Neural progenitor cell (in vitro differentiated cells): Measurements from ENCODE around the gene ICE1. TPM values are rescaled to one million over a fixed set of nuclear protein-coding genes. Genes with fewer than 3 reads are reported as not detected.

Experiments used
- DNase-seq: peaks from one replicate; pipeline ENCODE4 v3.0.0-alpha.2; 2016; ENCODE audit warnings: low spot score
- H2AFZ ChIP-seq: fragments of 200-600 bp; sonication (generic); replicated peaks from 2 replicates; pipeline ENCODE4 v1.6.1; 2016; ENCODE audit warnings: antibody characterized with exemption
- H3F3A ChIP-seq: fragments of 200-600 bp; sonication (generic); 2 replicates; pipeline ENCODE4 v1.6.1; 2016; ENCODE audit warnings: antibody characterized with exemption, low read depth
- H3K27ac ChIP-seq: fragments of 200-600 bp; sonication (generic); 2 replicates; pipeline ENCODE4 v1.5.1; 2016; ENCODE audit warnings: mild to moderate bottlenecking
- H3K27me3 ChIP-seq: fragments of 200-600 bp; sonication (generic); 2 replicates; pipeline ENCODE4 v1.6.1; 2016; ENCODE audit warnings: mild to moderate bottlenecking, moderate library complexity
- H3K36me3 ChIP-seq: fragments of 200-600 bp; sonication (generic); 2 replicates; pipeline ENCODE4 v1.5.1; 2016
- H3K4me1 ChIP-seq: fragments of 200-600 bp; sonication (generic); 2 replicates; pipeline ENCODE4 v1.6.1; 2016; ENCODE audit warnings: mixed run types
- H3K4me2 ChIP-seq: fragments of 200-600 bp; sonication (generic); 2 replicates; pipeline ENCODE4 v1.6.1; 2016
- H3K4me3 ChIP-seq: fragments of 200-600 bp; sonication (generic); 2 replicates; pipeline ENCODE4 v1.5.1; 2016
- H3K79me2 ChIP-seq: fragments of 200-600 bp; sonication (generic); 2 replicates; pipeline ENCODE4 v1.6.1; 2016; ENCODE audit warnings: low read depth
- H3K9ac ChIP-seq: fragments of 200-600 bp; sonication (generic); 2 replicates; pipeline ENCODE4 v1.6.1; 2016
- H3K9me3 ChIP-seq: fragments of 200-600 bp; sonication (generic); 2 replicates; pipeline ENCODE4 v1.5.1; 2016; ENCODE audit warnings: low read depth
- H4K20me1 ChIP-seq: fragments of 200-600 bp; sonication (generic); 2 replicates; pipeline ENCODE4 v1.6.1; 2016; ENCODE audit warnings: low read depth
- H3K27ac Mint-ChIP-seq: 3 replicates; pipeline ENCODE4 v1.8.0; 2021; ENCODE audit warnings: mixed read lengths
- H3K27me3 Mint-ChIP-seq: 2 replicates; pipeline ENCODE4 v1.8.0; 2022; ENCODE audit warnings: low read depth, mild to moderate bottlenecking, inconsistent platforms, moderate library complexity, mixed read lengths; ENCODE audit not compliant: insufficient read depth
- H3K36me3 Mint-ChIP-seq: 3 replicates; pipeline ENCODE4 v1.8.0; 2021; ENCODE audit warnings: mixed read lengths
- H3K4me1 Mint-ChIP-seq: 3 replicates; pipeline ENCODE4 v1.8.0; 2021; ENCODE audit warnings: mixed read lengths
- H3K4me3 Mint-ChIP-seq: 3 replicates; pipeline ENCODE4 v1.8.0; 2021; ENCODE audit warnings: mild to moderate bottlenecking, moderate library complexity, mixed read lengths
- H3K9me3 Mint-ChIP-seq: 3 replicates; pipeline ENCODE4 v1.8.0; 2020; ENCODE audit warnings: mixed read lengths
- EZH2 ChIP-seq: fragments of 200-600 bp; sonication (generic); IDR thresholded peaks from 2 replicates; pipeline ENCODE4 v1.6.1; 2017; ENCODE audit warnings: antibody characterized with exemption, mild to moderate bottlenecking, moderate library complexity
- EZH2phosphoT487 ChIP-seq: fragments of 200-600 bp; sonication (generic); IDR thresholded peaks from 2 replicates; pipeline ENCODE4 v1.6.1; 2017; ENCODE audit warnings: antibody characterized with exemption
- total RNA-seq: library from RNA; depleted of rRNA; stranded (reverse); fragments of >200 nt; gene quantifications from 2 replicates; pipeline ENCODE4 v1.2.3, GENCODE V29; 2015; ENCODE audit warnings: low replicate concordance
- TF ChIP-seq, protein P1 (sequence below): fragments of 200-600 bp; sonication (generic); IDR thresholded peaks from 2 replicates; pipeline ENCODE4 v1.5.1; 2017; ENCODE audit warnings: antibody characterized with exemption, mild to moderate bottlenecking

ICE1 gene
- total RNA-seq, 1 donor from 2014 or later: 47.6 TPM

DNA sequence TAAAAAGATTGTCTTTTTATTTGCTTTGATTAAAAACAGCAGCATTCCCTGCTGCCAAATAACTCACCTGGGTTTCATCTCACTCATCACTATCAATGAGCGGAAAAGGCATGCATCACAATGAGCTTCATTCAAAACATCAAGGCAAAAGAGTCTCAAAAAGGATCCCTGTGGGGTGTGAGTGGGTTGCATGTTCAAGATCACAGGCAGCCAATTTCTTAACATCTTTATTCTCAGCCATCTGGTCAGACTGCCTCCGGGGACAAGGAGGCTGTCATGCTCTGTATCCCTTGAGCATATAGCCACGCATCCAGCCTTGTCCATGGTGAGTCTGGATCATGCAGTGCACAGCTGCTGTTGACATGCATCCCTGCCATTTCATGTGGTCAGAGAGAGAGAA, 117.1 kb downstream of the ICE1 start:
- Histone ChIP-seq H3K27ac (no peak overlapping the region), H3K9ac (no peak overlapping the region), H2AFZ (no peak overlapping the region), H3F3A (no peaks in the 10 kb centered on the region), H3K79me2 (no peaks in the 10 kb centered on the region), H3K9me3 (no peaks in the 10 kb centered on the region), H3K27me3 (no peaks in the 10 kb centered on the region), H3K4me3 (no peak overlapping the region), H3K4me1 (no peaks in the 10 kb centered on the region), H3K4me2 (no peak overlapping the region), H4K20me1 (no peaks in the 10 kb centered on the region), H3K36me3 (no peaks in the 10 kb centered on the region)
- H3K27ac Mint-ChIP-seq: no peak overlapping the region
- peaks cover 27% of the 10 kb centered on the region for H3K4me1 Mint-ChIP-seq
- H3K36me3 Mint-ChIP-seq: no peaks in the 10 kb centered on the region
- TF ChIP-seq EZH2 (no peak), EZH2phosphoT487 (no peak)
- TF ChIP-seq, protein P1, sequence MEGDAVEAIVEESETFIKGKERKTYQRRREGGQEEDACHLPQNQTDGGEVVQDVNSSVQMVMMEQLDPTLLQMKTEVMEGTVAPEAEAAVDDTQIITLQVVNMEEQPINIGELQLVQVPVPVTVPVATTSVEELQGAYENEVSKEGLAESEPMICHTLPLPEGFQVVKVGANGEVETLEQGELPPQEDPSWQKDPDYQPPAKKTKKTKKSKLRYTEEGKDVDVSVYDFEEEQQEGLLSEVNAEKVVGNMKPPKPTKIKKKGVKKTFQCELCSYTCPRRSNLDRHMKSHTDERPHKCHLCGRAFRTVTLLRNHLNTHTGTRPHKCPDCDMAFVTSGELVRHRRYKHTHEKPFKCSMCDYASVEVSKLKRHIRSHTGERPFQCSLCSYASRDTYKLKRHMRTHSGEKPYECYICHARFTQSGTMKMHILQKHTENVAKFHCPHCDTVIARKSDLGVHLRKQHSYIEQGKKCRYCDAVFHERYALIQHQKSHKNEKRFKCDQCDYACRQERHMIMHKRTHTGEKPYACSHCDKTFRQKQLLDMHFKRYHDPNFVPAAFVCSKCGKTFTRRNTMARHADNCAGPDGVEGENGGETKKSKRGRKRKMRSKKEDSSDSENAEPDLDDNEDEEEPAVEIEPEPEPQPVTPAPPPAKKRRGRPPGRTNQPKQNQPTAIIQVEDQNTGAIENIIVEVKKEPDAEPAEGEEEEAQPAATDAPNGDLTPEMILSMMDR: no peak
- H3K9me3 Mint-ChIP-seq: peaks cover 3% of the 10 kb centered on the region
- no peak for DNase-seq
- H3K4me3 Mint-ChIP-seq: no peak overlapping the region
- peaks cover 18% of the 10 kb centered on the region for H3K27me3 Mint-ChIP-seq
